NCI-H187 treated with DMSO at 0.1 percent for 48 hours (cell line): ENCODE measurements around the gene NEK11.
"Not testable (repeated sequence)": the region's sequence is repeated elsewhere in the genome, so short reads cannot be mapped to it uniquely, and the experiment has no call there.

Source experiments
- DNase-seq: peaks from one replicate; lab custom pipeline; 2025; lab: John Stamatoyannopoulos, UW

NEK11 gene

GRCh38 chr3:131042271-131042985 is 15.8 kb downstream of the NEK11 start:
- not testable (repeated sequence) for DNase-seq

- no peak for DNase-seq
Measured at GRCh38 chr3:131047582-131047981, 20.9 kb downstream of the NEK11 start.

GRCh38 chr3:131048030-131048429 is 21.4 kb downstream of the NEK11 start:
- DNase-seq: no peak

- no peak for DNase-seq
Measured at GRCh38 chr3:131050001-131050400, 23.3 kb downstream of the NEK11 start.

- no peak for DNase-seq
Measured at GRCh38 chr3:131053043-131053859, 26.6 kb downstream of the NEK11 start.

GRCh38 chr3:131067983-131068382 is 41.3 kb downstream of the NEK11 start:
- DNase-seq: peak; percentile 32

GRCh38 chr3:131072099-131072559 is 45.5 kb downstream of the NEK11 start:
- no peak for DNase-seq

- DNase-seq: no peak
Measured at GRCh38 chr3:131072845-131073244, 46.2 kb downstream of the NEK11 start.

- DNase-seq: no peak
Measured at GRCh38 chr3:131075632-131076328, 49.1 kb downstream of the NEK11 start.

- no peak for DNase-seq
Measured at GRCh38 chr3:131077904-131078303, 51.2 kb downstream of the NEK11 start.

GRCh38 chr3:131079086-131079485 is 52.4 kb downstream of the NEK11 start:
- no peak for DNase-seq

- DNase-seq: no peak
Measured at GRCh38 chr3:131081224-131081623, 54.5 kb downstream of the NEK11 start.

GRCh38 chr3:131082246-131082645 is 55.6 kb downstream of the NEK11 start:
- DNase-seq: no peak

- peak; percentile 37 for DNase-seq
Measured at GRCh38 chr3:131082871-131083863, 56.5 kb downstream of the NEK11 start.

GRCh38 chr3:131091768-131092167 is 65.1 kb downstream of the NEK11 start:
- DNase-seq: no peak

GRCh38 chr3:131107637-131108433 is 81.2 kb downstream of the NEK11 start:
- DNase-seq: no peak

- no peak for DNase-seq
Measured at GRCh38 chr3:131109156-131109555, 82.5 kb downstream of the NEK11 start.

- no peak for DNase-seq
Measured at GRCh38 chr3:131110087-131110486, 83.4 kb downstream of the NEK11 start.

- DNase-seq: no peak
Measured at GRCh38 chr3:131114256-131114655, 87.6 kb downstream of the NEK11 start.

GRCh38 chr3:131125684-131126083 is 99.0 kb downstream of the NEK11 start:
- no peak for DNase-seq

GRCh38 chr3:131140891-131141290 is 114.2 kb downstream of the NEK11 start:
- no peak for DNase-seq
